ENCODE measurements around the gene HOXA11. TPM values are rescaled to one million over a fixed set of nuclear protein-coding genes. Genes with fewer than 3 reads are reported as not detected.

The HOXA11 gene
- total RNA-seq, 4 donors from 2014 or later, result not detected

- no peaks in the 10 kb centered on the region for H3K36me3 ChIP-seq
- intact Hi-C loops (cut with DNase I), result no loop called here
- WGBS, 2 donors, result 20 to 22% methylated on average over 18 to 28 of the region's 28 CpGs
- H3K4me1 ChIP-seq, result peaks cover 15 to 27% of the 10 kb centered on the region in 2 donors
- no peak overlapping the region for H3K4me3 ChIP-seq (replicated peaks in 1 of 3)
- no peak for DNase-seq
- no peak overlapping the region for H3K27ac ChIP-seq
- TF ChIP-seq CTCF (IDR thresholded peaks at IDR 0.05) (no peak), POLR2A (IDR thresholded peaks at IDR 0.05) (no peak)
- no peaks in the 10 kb centered on the region for H3K9me3 ChIP-seq
- H3K27me3 ChIP-seq, result peaks cover 89% of the 10 kb centered on the region
Measured at GRCh38 chr7:27148031-27148755, 36.8 kb downstream of the HOXA11 start.

DNA sequence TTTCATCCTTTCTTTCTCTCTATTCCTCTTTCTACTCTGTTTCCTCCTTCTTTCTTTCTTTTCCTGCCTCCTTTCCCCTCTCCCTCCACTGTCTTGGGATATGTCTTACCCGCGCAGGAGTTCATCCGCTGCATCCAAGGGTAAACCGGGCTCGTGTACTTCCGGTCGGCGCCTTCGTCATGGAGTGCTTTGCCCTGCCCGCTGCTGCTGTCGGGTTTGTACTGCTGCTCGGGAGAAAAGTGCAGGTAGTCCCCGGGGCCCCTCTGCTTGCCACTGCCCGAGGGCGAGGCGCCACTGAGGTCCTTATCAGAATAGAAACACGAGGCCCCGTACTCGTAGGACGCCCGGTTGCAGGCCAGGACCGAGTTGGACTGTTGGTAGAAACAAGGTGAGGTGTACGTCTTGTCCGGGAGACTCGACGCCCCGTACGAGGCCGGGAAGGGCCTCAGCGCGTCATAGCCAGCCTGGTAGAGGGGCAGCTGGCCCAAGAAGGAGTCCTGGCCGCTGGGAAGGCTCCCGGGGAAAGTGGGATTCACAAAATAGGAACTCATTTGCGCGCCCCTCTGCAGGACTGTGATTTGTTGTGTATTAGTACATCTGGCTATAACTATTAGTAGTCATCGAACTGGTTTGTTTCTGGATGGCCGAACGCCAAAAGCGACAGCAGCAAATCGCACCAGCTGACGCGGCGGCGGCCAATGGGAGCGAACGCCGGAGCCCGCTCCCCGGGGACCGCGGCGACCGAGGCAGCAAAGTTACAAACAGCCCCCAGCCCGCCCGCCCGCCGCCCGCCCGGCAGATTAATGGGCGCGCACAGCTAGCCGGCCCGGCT is 37.6 kb downstream of the HOXA11 start, which contains the start of gene HOXA6:
TSS of gene HOXA6 (minus strand) at position 576 of the 832 bp plus-strand sequence. CDS start at position 551, 25 bp downstream.
- Histone ChIP-seq H3K9me3 (no peaks in the 10 kb centered on the region), H3K36me3 (no peaks in the 10 kb centered on the region), H3K27ac (no peak within 1 kb of the TSS), H3K4me3 (replicated peaks in 1 of 3) (no peak within 1 kb of the TSS), H3K27me3 (peaks cover 89% of the 10 kb centered on the region), H3K4me1 (peaks cover 23 to 29% of the 10 kb centered on the region in 2 donors)
- intact Hi-C loops (cut with DNase I), result no loop called here
- no peak for DNase-seq
- TF ChIP-seq POLR2A (IDR thresholded peaks at IDR 0.05), result no peak
- no peak for TF ChIP-seq CTCF (IDR thresholded peaks at IDR 0.05)
- WGBS, 2 donors, result 15 to 19% methylated on average over 39 to 53 of the region's 63 CpGs

DNA sequence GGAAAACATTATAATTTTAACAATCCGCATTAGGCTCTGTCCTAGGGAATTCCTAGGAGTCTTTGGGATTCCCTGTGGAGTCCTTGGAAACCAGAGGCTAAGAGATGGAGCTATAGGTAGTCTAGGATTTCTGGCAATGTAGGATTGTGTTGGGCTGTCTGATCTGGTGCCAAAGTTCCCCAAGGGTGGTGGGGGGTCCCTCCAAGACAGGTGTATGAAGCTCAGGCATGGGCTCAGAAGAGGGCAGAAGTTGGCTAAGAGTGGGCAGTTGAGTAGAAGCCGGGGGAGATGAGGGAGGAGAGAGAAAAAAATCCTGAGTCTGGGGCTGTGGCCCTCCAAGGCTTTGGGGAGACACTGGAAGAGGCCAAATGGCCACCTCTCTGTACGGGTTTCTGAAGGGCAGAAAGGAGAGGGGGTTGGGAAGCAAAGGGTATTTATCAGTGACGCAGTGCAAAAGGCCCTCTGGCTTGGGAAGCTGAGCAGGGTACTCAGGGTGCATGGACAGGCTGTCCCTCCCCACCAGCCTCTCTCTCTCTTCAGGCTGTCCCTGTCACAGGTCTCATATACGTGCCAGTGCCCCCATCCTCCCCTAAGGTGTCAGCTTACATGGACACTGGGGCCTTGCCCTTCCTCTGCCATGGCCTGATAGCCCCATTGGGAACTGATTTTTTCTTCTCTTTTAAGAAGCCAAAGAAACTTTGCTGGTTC is 38.4 kb downstream of the HOXA11 start:
- Histone ChIP-seq H3K4me1 (peaks cover 23 to 30% of the 10 kb centered on the region in 2 donors), H3K27ac (no peak overlapping the region), H3K4me3 (replicated peaks in 1 of 3) (no peak overlapping the region), H3K27me3 (peaks cover 89% of the 10 kb centered on the region), H3K36me3 (no peaks in the 10 kb centered on the region), H3K9me3 (no peaks in the 10 kb centered on the region)
- intact Hi-C loops (cut with DNase I), result no loop called here
- no peak for TF ChIP-seq POLR2A (IDR thresholded peaks at IDR 0.05)
- TF ChIP-seq CTCF (IDR thresholded peaks at IDR 0.05), result no peak
- DNase-seq, result no peak
- WGBS, 2 donors, result 38 to 61% methylated on average over 5 of the region's 5 CpGs

GRCh38 chr7:27145914-27146412 is 39.1 kb downstream of the HOXA11 start:
- no peak for TF ChIP-seq POLR2A (IDR thresholded peaks at IDR 0.05)
- TF ChIP-seq CTCF (IDR thresholded peaks at IDR 0.05), result no peak
- no peak overlapping the region for H3K4me3 ChIP-seq (replicated peaks in 1 of 3)
- H3K36me3 ChIP-seq, result no peaks in the 10 kb centered on the region
- no peak overlapping the region for H3K27ac ChIP-seq
- intact Hi-C loops (cut with DNase I), result no loop called here
- peaks cover 19 to 25% of the 10 kb centered on the region in 2 donors for H3K4me1 ChIP-seq
- 45 to 60% methylated on average over 5 to 11 of the region's 11 CpGs for WGBS, 2 donors
- H3K27me3 ChIP-seq, result peaks cover 86% of the 10 kb centered on the region
- no peak for DNase-seq
- no peaks in the 10 kb centered on the region for H3K9me3 ChIP-seq
